HCT116 (cell line): ENCODE data around the gene TUBGCP5.

Source experiments
- CTCF ChIP-seq, 3 experiments: fragments of 200-600 bp in 1 of 3; sonication (generic) in 1 of 3; IDR thresholded peaks in 2 of 3; conservative IDR thresholded peaks in 1 of 3; 2 replicates each; pipeline ENCODE4 v1.5.1; 2012 to 2017; ENCODE audit warnings: low read depth in 2 of 3, low read length in 2 of 3, antibody characterized with exemption in 1 of 3, borderline replicate concordance in 1 of 3, control low read depth in 1 of 3, mild to moderate bottlenecking in 1 of 3, mixed read lengths in 1 of 3, mixed run types in 1 of 3, moderate library complexity in 1 of 3; ENCODE audit not compliant: insufficient read depth in 1 of 3
- EZH2 ChIP-seq: fragments of 200-600 bp; sonication (generic); IDR thresholded peaks from 2 replicates; pipeline ENCODE4 v1.6.1; 2017; ENCODE audit warnings: antibody characterized with exemption, mixed run types
- EZH2phosphoT487 ChIP-seq: fragments of 200-600 bp; IDR thresholded peaks from 2 replicates; pipeline ENCODE4 v1.6.1; 2018; ENCODE audit warnings: antibody characterized with exemption, borderline replicate concordance
- POLR2A ChIP-seq: IDR thresholded peaks from 2 replicates; pipeline ENCODE4 v1.7.0; 2011; ENCODE audit warnings: borderline replicate concordance; ENCODE audit not compliant: insufficient read depth, insufficient read length; ENCODE audit errors: extremely low read depth
- POLR2AphosphoS5 ChIP-seq: IDR thresholded peaks from 2 replicates; pipeline ENCODE4 v1.6.1; 2011; ENCODE audit warnings: mild to moderate bottlenecking, low read depth, low read length, moderate library complexity
- SIN3A ChIP-seq: IDR thresholded peaks from 2 replicates; pipeline ENCODE4 v1.6.1; 2012; ENCODE audit warnings: low read depth
- YY1 ChIP-seq: IDR thresholded peaks from 2 replicates; pipeline ENCODE4 v1.6.1; 2011; ENCODE audit warnings: low read length, low read depth, moderate library complexity, mild to moderate bottlenecking; ENCODE audit not compliant: insufficient replicate concordance; ENCODE audit errors: extremely low read depth
- TF ChIP-seq, protein P1 (sequence below): IDR thresholded peaks from 2 replicates; pipeline ENCODE4 v1.6.1; 2012

- no peak for TF ChIP-seq EZH2phosphoT487
- TF ChIP-seq POLR2AphosphoS5: no peak
- no peak for TF ChIP-seq POLR2A
- TF ChIP-seq CTCF (IDR thresholded peaks at IDR 0.05 in 2 of 3, conservative IDR thresholded peaks at IDR 0.05 in 1 of 3; ENCODE audit: borderline replicate concordance in 1 of 3, insufficient read depth in 1 of 3, low read depth in 2 of 3, low read length in 2 of 3): no peak
- TF ChIP-seq, protein P1, sequence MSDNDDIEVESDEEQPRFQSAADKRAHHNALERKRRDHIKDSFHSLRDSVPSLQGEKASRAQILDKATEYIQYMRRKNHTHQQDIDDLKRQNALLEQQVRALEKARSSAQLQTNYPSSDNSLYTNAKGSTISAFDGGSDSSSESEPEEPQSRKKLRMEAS: no peak
- no peak for TF ChIP-seq SIN3A
- no peak for TF ChIP-seq EZH2
- no peak for TF ChIP-seq YY1
Measured at GRCh38 chr15:23049984-23050628, 10.7 kb upstream of the TUBGCP5 start.
